ENCODE results near the gene CADPS2.

DNA sequence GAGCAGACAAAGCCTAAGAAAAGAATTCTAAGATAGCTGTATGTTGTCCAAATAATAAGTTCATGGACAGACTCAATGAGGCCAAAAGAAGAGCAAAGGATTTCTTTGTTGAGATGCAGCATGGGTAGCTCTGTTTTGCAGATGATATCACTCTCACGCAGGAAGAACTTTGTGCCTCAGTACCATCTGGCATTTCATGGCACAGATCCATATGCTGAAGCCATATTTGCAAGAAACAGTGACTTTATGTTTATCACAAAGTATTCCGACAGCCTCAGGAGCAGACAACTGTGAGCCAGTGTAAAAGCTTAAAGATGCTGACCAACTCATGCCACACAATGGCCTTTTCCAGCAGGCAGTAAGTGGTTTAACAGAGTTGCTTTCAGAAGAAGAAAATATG, 138.1 kb downstream of the CADPS2 start:
- TF ChIP-seq CTCF (IDR thresholded peaks at IDR 0.05): no peak
- TF ChIP-seq POLR2A (IDR thresholded peaks at IDR 0.05): no peak
- no peak for TF ChIP-seq POLR2AphosphoS5 (IDR thresholded peaks at IDR 0.05)
- no peak for TF ChIP-seq EP300 (IDR thresholded peaks at IDR 0.05)
